A549 (cell line): ENCODE data around the gene ACTR3.

ENCODE experiments used
- CHD2 ChIP-seq: fragments of 150-350 bp; IDR thresholded peaks from 2 replicates; pipeline ENCODE4 v1.6.1; 2014; ENCODE audit warnings: low read length; ENCODE audit not compliant: partially characterized antibody
- ESRRA ChIP-seq: fragments of 150-350 bp; IDR thresholded peaks from 2 replicates; pipeline ENCODE4 v1.6.1; 2014; ENCODE audit warnings: mild to moderate bottlenecking, low read length, borderline replicate concordance
- MAFK ChIP-seq: fragments of 450-650 bp; IDR thresholded peaks from 2 replicates; pipeline ENCODE4 v1.6.1; 2014; ENCODE audit not compliant: partially characterized antibody
- MYC ChIP-seq: IDR thresholded peaks from 2 replicates; pipeline ENCODE4 v1.6.1; 2012; ENCODE audit warnings: mild to moderate bottlenecking, inconsistent platforms, low read length, improper control_type of control experiment, borderline replicate concordance
- NPAS2 ChIP-seq: fragments of 250-450 bp; sonication (Bioruptor Pico); IDR thresholded peaks from 2 replicates; pipeline ENCODE4 v1.8.0; 2022; ENCODE audit warnings: mild to moderate bottlenecking, moderate library complexity, borderline replicate concordance
- POLR2A ChIP-seq: IDR thresholded peaks from 2 replicates; pipeline ENCODE4 v1.6.1; 2012; ENCODE audit warnings: mild to moderate bottlenecking, low read length
- SREBF2 ChIP-seq: fragments of 450-650 bp; IDR thresholded peaks from 2 replicates; pipeline ENCODE4 v1.6.1; 2014; ENCODE audit warnings: mild to moderate bottlenecking, moderate library complexity
- TF ChIP-seq, protein P1 (sequence below): fragments of >200 bp; sonication (Bioruptor Twin); formaldehyde crosslinking; IDR thresholded peaks from 3 replicates; pipeline ENCODE4 v1.5.1; 2016

GRCh38 chr2:113869253-113869652 is 20.6 kb upstream of the ACTR3 start:
- TF ChIP-seq, protein P1, sequence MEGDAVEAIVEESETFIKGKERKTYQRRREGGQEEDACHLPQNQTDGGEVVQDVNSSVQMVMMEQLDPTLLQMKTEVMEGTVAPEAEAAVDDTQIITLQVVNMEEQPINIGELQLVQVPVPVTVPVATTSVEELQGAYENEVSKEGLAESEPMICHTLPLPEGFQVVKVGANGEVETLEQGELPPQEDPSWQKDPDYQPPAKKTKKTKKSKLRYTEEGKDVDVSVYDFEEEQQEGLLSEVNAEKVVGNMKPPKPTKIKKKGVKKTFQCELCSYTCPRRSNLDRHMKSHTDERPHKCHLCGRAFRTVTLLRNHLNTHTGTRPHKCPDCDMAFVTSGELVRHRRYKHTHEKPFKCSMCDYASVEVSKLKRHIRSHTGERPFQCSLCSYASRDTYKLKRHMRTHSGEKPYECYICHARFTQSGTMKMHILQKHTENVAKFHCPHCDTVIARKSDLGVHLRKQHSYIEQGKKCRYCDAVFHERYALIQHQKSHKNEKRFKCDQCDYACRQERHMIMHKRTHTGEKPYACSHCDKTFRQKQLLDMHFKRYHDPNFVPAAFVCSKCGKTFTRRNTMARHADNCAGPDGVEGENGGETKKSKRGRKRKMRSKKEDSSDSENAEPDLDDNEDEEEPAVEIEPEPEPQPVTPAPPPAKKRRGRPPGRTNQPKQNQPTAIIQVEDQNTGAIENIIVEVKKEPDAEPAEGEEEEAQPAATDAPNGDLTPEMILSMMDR = no peak
- TF ChIP-seq CHD2 (no peak), SREBF2 (no peak), ESRRA (no peak), MAFK (no peak), POLR2A (no peak), MYC (no peak), NPAS2 (CRISPR knock-in tag) (no peak)
